GM10266 (cell line): ENCODE data around the gene TRIM27.

ENCODE experiments used
- DNase-seq: peaks from one replicate; pipeline ENCODE4 v3.0.0; 2012; ENCODE audit errors: extremely low spot score
- TF ChIP-seq, protein P1 (sequence below): IDR thresholded peaks from 2 replicates; pipeline ENCODE4 v1.5.1; 2012; ENCODE audit warnings: mild to moderate bottlenecking, low read depth; ENCODE audit not compliant: control insufficient read depth, insufficient read depth; ENCODE audit errors: missing control alignments

Gene TRIM27

DNA sequence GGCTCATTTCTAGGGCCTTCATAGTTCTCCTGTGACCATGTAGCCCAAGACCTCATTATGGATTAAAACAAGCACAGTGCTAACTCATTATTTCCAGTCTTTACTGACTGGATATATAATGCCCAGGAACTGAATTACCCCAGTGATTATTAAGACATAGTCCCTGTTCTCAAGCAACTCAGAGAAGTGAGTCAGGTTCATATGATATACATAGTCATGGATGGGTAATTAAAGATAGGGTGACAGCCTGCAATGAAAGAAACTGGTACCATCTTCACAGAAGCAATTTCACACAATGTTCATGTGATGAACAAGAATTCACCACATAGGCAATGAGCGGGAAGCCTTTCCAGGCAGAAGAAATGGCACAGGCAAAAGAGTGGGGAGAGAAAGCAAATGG, 3.5 kb downstream of the TRIM27 start:
- DNase-seq: no peak
- TF ChIP-seq, protein P1, sequence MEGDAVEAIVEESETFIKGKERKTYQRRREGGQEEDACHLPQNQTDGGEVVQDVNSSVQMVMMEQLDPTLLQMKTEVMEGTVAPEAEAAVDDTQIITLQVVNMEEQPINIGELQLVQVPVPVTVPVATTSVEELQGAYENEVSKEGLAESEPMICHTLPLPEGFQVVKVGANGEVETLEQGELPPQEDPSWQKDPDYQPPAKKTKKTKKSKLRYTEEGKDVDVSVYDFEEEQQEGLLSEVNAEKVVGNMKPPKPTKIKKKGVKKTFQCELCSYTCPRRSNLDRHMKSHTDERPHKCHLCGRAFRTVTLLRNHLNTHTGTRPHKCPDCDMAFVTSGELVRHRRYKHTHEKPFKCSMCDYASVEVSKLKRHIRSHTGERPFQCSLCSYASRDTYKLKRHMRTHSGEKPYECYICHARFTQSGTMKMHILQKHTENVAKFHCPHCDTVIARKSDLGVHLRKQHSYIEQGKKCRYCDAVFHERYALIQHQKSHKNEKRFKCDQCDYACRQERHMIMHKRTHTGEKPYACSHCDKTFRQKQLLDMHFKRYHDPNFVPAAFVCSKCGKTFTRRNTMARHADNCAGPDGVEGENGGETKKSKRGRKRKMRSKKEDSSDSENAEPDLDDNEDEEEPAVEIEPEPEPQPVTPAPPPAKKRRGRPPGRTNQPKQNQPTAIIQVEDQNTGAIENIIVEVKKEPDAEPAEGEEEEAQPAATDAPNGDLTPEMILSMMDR: no peak

DNA sequence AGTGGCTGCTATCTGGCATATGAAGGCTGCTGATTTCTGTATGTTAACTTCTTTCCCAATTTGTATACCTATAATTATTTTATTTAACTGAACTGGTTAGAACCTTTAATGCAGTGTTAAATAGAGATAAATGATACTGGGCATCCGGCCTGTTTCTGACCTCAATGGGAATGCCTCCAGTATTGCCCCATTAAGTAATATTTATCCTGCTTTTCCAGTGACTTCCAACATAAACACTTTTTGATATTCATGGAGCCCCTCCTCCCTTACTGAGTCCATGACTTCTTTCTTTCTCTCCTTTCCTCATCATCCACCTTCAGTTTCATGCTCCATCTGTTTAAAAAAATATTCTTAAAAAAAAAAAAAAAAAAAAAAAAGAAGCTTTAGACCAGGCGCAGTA, 8.8 kb downstream of the TRIM27 start:
- TF ChIP-seq, protein P1: no peak
- no peak for DNase-seq

DNA sequence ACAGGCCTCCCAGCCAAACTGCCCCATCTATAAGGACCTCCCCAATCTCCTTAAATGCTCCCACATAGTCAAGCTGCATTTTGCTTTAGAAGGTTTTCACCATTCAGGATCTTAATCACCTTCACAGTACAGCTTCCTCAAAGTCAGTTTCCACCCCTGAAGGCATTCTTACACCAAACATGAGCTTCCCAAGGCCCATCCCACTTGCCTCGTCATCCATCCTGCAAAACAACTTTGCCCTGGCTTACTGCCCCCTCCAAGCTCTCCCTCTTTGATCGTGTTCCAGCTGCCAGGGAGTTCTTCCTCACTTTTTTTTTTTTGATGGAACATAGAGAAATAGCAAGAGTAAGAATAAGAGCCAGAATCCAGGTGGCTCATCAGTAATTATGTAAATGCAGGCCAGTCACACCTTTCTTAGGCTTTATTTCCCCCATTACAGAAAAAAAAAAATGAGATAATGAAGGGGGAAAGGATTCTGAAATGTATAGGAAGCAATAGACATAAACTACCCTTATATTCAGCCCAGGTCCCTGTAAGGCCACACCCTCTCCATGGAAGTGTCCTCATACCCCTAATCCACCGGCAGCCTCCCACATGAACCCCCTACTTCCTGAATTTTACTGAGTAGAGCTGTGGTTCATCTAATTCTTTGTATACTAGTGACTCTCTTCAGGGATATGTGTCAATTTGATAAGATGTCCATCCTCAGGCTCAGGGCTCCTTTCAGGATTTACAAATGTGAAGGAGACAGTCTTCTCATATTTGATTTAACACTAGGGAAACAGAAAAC, 12.7 kb downstream of the TRIM27 start:
- DNase-seq: no peak

DNA sequence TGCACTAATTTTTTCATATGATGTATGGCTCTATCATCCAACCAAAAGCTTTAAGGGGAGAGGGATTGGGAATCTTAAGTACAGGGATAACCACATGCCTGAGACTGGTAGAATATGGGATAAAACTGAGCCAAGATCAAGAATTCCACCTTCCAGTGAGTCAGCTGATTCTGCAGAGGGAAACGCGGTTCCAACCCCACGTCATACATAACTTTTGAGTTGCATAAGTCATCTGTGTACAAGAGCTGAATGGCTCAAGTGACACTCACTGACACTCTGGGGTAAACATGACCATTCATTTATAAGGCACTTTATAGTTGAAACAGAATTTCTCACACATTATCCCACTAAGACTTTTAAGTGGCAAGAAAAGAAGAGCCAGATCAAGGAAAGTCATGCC, 16.4 kb downstream of the TRIM27 start:
- TF ChIP-seq, protein P1: no peak
- DNase-seq: no peak

More for the DNA sequence above, 12.7 kb downstream of the TRIM27 start:
- TF ChIP-seq, protein P1: no peak

DNA sequence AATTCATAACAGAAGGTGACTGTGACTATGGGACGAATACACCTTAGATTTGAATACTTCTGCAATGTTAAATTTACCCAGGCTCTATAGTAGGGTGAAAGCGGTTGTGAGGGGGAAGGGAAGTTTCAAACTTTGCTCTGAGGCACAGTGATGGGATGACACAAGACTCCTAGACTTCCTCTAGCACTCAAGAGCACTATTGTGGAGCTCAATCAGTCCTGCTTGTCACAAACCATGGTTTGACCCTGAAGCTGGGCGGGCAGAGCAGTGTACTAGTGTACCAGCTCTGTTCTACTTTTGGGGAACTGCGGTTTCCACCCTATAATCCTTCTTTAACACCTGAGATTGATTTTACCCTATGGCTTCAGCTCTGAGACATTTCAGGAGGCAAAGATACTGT, 17.1 kb downstream of the TRIM27 start:
- TF ChIP-seq, protein P1: no peak
- no peak for DNase-seq

DNA sequence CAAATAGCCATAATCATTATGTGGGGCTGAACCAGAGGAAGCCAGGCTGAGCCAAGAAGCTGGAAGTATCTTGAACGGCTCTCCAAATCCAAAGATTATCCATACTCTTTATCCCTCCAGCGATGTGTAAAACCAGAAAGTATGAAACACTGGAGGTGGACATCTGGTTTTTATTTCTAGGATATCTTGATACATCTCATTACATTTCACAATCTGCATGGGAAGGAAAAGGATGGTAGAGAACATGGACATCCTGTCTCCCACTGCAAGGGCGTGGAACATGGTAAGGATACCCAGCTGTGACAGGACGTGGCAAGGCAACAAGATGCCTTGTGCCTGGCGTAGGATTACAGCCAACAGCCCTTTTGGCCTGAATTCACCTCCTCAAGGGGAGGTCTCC, 20.1 kb downstream of the TRIM27 start:
- no peak for DNase-seq
- TF ChIP-seq, protein P1: no peak

DNA sequence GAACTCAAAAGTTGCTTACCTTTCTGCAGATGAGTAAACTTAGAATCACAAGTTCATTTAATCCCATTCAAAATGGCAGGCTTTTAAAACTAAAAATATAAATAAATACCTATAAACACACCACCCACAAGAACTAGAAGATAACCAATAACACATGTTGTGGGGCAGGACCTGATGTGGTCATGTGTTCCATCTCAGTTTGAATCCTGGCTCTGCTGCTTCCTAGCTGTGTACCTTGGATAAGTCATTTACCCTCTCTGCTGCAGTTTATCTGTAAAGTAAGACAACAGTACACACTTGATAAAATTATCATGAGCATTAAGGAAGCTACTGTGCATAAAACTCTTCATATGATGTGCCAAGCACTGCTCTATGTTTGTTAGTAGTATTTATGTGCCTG, 22.0 kb downstream of the TRIM27 start:
- TF ChIP-seq, protein P1: no peak
- DNase-seq: no peak
